ENCODE measurements around the gene TLN1. TPM values are rescaled to one million over a fixed set of nuclear protein-coding genes. Genes with fewer than 3 reads are reported as not detected.

Gene TLN1
- total RNA-seq, 1 donor from 2014 or later = 114 TPM

DNA sequence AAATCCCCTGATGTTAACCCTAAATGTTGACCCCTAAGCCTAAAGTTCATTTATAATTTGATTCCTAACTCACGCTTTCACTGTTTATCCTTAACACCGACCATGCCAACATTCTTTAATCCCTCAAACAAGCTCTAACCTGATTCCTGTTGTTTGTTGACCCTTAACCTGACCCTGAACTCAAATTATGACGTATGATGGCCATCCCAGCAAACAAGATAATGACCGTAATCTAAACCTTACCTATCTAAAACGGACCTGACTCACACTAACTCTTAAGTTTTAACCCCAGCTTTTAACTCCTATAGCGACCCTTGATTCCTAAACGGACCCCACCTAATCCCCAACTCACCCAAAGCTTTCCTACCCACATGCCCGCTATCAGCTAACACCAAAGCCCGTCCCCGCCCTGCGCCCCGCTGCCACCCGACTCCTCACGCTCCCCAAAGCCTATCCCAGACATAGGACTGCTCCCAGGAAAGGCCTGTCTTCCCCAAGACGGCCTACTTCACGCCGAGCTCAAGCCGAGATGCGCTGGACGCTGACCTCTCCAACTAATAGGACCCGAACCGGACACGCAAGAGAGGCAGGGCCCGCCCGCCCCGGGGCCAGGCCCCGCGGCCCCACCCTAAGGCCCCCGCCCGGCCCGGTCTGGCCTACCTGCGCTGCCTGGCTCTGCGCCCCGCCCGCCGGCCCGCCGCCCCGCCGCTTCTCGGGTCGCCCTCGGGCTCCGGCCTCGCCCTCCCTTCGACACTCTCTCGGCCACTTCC lies 395 bp downstream of the TLN1 start:
- DNase-seq (ENCODE audit: low read depth) = no peak
- TF ChIP-seq, protein P1, sequence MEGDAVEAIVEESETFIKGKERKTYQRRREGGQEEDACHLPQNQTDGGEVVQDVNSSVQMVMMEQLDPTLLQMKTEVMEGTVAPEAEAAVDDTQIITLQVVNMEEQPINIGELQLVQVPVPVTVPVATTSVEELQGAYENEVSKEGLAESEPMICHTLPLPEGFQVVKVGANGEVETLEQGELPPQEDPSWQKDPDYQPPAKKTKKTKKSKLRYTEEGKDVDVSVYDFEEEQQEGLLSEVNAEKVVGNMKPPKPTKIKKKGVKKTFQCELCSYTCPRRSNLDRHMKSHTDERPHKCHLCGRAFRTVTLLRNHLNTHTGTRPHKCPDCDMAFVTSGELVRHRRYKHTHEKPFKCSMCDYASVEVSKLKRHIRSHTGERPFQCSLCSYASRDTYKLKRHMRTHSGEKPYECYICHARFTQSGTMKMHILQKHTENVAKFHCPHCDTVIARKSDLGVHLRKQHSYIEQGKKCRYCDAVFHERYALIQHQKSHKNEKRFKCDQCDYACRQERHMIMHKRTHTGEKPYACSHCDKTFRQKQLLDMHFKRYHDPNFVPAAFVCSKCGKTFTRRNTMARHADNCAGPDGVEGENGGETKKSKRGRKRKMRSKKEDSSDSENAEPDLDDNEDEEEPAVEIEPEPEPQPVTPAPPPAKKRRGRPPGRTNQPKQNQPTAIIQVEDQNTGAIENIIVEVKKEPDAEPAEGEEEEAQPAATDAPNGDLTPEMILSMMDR (conservative IDR thresholded peaks at IDR 0.05; ENCODE audit: low read depth, low read length) = no peak
- H3K4me3 ChIP-seq (ENCODE audit: low read depth, low read length) = peak overlapping the region; percentile 94

DNA sequence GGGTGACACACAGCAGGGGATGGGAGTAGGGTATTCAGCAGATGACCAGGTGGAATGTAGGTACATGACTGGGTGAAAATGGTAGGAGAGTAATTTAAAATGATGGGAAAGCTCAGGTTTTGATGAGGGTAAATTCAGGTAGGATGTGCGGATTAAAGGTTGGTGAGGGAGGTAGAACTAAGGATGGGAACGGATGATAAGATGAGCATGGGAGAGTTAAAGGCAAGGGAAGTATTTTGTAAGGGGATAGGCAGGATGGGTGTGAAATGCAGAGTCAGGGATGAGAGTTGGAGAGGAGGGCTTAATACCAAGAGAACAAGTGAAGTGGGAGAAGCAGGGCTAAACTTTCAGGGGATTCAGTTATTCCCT lies 1.5 kb downstream of the TLN1 start:
- H3K4me3 ChIP-seq (ENCODE audit: low read depth, low read length) = peak overlapping the region; percentile 94
- DNase-seq (ENCODE audit: low read depth) = no peak
- TF ChIP-seq, protein P1 (conservative IDR thresholded peaks at IDR 0.05; ENCODE audit: low read depth, low read length) = no peak

DNA sequence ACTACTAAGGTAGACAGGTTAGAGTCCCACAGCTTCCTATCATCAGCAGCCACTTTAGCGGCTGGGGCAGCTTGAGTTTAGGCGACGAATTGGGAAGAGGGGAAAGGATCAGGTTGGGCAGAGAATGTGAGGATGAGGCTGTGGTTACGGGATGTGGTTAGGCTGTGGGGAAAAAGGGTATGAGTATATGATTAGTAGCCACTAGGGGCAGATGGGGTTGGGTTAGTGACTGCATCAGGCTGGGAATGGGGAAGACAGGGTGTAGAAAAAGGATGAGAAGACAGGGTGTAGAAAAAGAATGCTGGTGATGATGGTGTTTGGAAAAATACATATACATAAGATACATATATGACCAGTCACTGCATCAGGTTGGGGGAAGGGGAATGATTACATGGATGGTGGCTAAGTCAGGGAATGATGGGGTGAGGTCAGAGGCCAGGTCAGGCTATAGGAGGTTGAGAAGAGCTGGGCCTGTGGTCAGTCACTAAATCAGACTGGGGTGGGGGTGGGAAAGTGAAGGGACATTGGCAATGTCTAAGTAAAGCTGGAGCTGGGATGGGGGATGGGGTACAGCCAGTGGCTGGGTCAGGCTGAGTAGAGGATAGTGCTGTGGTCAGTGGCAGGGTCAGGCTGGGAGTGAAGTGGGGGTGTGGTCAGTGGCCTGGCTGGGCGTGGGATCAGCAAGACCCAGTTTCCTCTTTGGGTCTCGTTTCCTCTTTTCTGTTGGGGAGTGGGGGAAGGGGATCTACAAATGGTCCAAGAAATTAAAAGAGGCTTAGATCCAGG lies 2.1 kb downstream of the TLN1 start:
- H3K4me3 ChIP-seq (ENCODE audit: low read depth, low read length) = peak overlapping the region; percentile 94
- DNase-seq (ENCODE audit: low read depth) = no peak

DNA sequence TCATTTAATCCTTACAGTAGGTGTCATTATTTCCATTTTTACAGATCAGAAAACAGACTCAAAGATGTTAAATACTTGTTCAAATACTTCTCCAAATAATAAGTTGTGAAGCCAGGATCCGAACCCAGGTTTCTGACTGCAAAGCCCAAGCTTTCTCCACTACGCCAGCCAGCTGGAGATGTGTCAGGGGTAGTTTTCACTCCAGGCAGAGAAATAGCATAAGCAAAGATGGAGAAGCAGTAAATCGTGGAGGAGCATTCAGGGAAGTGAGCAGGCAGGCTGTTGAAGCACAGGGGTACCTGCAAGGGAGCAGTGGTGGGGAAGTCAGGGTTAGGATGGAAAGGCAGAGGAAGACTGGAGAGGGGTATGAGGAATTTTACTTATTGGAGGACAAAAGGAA lies 2.9 kb downstream of the TLN1 start:
- no peak for DNase-seq (ENCODE audit: low read depth)
- H3K4me3 ChIP-seq (ENCODE audit: low read depth, low read length) = peak overlapping the region; percentile 94
- TF ChIP-seq, protein P1 (conservative IDR thresholded peaks at IDR 0.05; ENCODE audit: low read depth, low read length) = no peak

More for the DNA sequence above, 2.1 kb downstream of the TLN1 start:
- TF ChIP-seq, protein P1 (conservative IDR thresholded peaks at IDR 0.05; ENCODE audit: low read depth, low read length) = peak; percentile 71

DNA sequence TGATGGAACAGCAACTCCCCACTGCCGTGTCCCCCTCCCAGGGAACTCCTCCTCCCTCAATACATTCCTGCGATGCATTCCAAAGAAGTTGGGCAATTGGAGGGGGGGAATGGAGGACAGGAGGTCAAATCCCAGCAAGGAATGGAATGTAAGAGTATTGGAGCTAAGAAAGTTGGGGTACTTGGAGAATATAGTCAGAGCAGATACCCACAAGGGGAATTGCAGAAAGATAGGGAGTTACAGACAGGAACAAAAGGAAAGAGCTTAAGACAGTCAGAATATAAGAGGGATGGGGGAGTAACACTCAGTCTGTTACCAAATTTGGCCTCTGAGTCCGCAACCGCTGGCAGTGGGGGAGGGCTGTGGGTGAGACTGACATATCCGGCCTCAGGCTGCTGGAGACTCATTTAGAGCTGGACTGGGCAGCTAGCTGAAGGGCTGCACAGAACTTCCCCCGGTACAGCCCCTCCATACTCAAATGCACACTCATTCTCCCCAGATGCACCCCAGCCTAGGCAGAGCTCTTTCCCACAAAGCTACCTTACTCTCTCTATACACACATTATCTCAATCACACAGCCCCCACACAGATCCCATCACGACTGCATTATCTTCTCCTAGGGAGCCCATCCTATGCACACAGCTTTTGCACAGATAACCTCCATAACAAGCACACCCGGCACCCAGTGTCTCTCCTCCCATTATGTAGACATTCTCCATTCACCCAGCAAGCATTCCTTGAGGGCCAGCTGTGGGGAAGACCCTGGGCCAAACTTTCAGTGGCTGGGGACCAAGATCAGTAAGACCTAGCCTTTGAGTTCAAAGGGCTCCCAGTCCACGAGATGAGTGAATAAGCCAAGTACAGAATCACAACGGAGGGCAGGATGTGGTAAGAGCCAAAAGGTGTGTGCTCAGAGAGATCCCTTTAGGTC lies 3.7 kb downstream of the TLN1 start:
- TF ChIP-seq, protein P1 (conservative IDR thresholded peaks at IDR 0.05; ENCODE audit: low read depth, low read length) = no peak
- H3K4me3 ChIP-seq (ENCODE audit: low read depth, low read length) = peak overlapping the region; percentile 94
- peak; percentile 84 for DNase-seq (ENCODE audit: low read depth)

DNA sequence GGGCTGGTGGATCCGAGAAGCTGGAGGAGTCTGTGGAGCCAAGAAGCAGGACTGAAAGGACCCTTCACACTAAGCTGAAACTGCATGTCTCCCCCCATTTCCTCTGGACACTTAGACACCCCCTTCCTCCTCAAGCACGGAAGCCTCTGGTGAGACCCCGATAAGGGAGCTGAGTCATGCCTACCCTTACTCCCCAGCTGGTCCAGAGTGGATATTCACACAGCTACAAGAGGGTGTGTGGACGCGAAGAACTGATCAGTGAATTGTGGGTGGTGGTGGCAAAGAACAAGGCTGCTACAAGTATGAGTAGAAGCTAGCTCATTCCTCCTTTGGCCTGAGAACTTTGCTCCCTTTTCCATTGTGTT lies 4.3 kb downstream of the TLN1 start:
- no peak for DNase-seq (ENCODE audit: low read depth)
- H3K4me3 ChIP-seq (ENCODE audit: low read depth, low read length) = peak overlapping the region; percentile 94
- TF ChIP-seq, protein P1 (conservative IDR thresholded peaks at IDR 0.05; ENCODE audit: low read depth, low read length) = no peak

All from epithelial cell of proximal tubule (primary cell).